Activated B cell treated with CpG ODN at 0.5 μM for 24 hours (primary cell): ENCODE results near the gene KCNC1. TPM values are rescaled to one million over a fixed set of nuclear protein-coding genes. Genes with fewer than 3 reads are reported as not detected.

Source experiments
- ATAC-seq: fragments of 200-7000 bp; cut with Tn5 transposase; one replicate; pipeline ENCODE4 v1.10.0; 2021; ENCODE audit warnings: low read depth, mild to moderate bottlenecking, moderate library complexity
- CTCF ChIA-PET: fragments of 350-600 bp; sonication (Branson Sonifier 250); formaldehyde crosslinking; loops from one replicate; lab custom pipeline; 2021; ENCODE audit warnings: antibody characterized with exemption; lab: Charles Lee
- POLR2A ChIA-PET: fragments of 350-600 bp; sonication (Branson Sonifier 250); formaldehyde crosslinking; loops from one replicate; lab custom pipeline; 2021; ENCODE audit warnings: antibody characterized with exemption; lab: Charles Lee
- DNase-seq: peaks from one replicate; pipeline ENCODE4 v3.0.0; 2022
- H3K27ac Mint-ChIP-seq: one replicate; pipeline ENCODE4 v1.8.0; 2020; ENCODE audit warnings: mixed read lengths
- H3K27me3 Mint-ChIP-seq: one replicate; pipeline ENCODE4 v1.8.0; 2021; ENCODE audit warnings: mixed read lengths
- H3K36me3 Mint-ChIP-seq: one replicate; pipeline ENCODE4 v1.8.0; 2021; ENCODE audit warnings: low read depth, mixed read lengths
- H3K4me1 Mint-ChIP-seq: one replicate; pipeline ENCODE4 v1.8.0; 2021; ENCODE audit warnings: mixed read lengths
- H3K4me3 Mint-ChIP-seq: one replicate; pipeline ENCODE4 v1.8.0; 2020; ENCODE audit warnings: mild to moderate bottlenecking, mixed read lengths
- H3K9me3 Mint-ChIP-seq: one replicate; pipeline ENCODE4 v1.8.0; 2020; ENCODE audit warnings: mixed read lengths
- CTCF ChIP-seq: fragments of 200-600 bp; IDR thresholded peaks from one replicate; pipeline ENCODE4 v1.8.0; 2022; ENCODE audit warnings: antibody characterized with exemption, mild to moderate bottlenecking
- intact Hi-C: fragments of 100-400 bp; cut with micrococcal nuclease; formaldehyde crosslinking; loops from one replicate; pipeline ENCODE4 v1.15.1; 2024
- total RNA-seq: library from RNA; stranded (reverse); gene quantifications from 2 replicates; pipeline ENCODE4 v1.2.3, GENCODE V29; 2022

The KCNC1 gene
- total RNA-seq, 1 donor from 2014 or later = not detected

- POLR2A ChIA-PET = no interaction called here
- no peak overlapping the region for H3K27ac Mint-ChIP-seq
- peaks cover 30% of the 10 kb centered on the region for H3K27me3 Mint-ChIP-seq
- intact Hi-C loops = no loop called here
- no peak for DNase-seq
- no peak for ATAC-seq
- CTCF ChIA-PET = no interaction called here
- H3K36me3 Mint-ChIP-seq = no peaks in the 10 kb centered on the region
- H3K9me3 Mint-ChIP-seq = no peaks in the 10 kb centered on the region
- no peaks in the 10 kb centered on the region for H3K4me1 Mint-ChIP-seq
- TF ChIP-seq CTCF = no peak
- no peak overlapping the region for H3K4me3 Mint-ChIP-seq
Observed at GRCh38 chr11:17692931-17693330, 41.6 kb upstream of the KCNC1 start.

- Mint-ChIP-seq H3K27ac (no peak overlapping the region), H3K36me3 (no peaks in the 10 kb centered on the region), H3K9me3 (no peaks in the 10 kb centered on the region), H3K4me3 (no peak overlapping the region), H3K4me1 (no peaks in the 10 kb centered on the region), H3K27me3 (peaks cover 34% of the 10 kb centered on the region)
- DNase-seq (no peak), ATAC-seq (no peak)
- ChIA-PET POLR2A (no interaction called here), CTCF (no interaction called here)
- TF ChIP-seq CTCF = no peak
- intact Hi-C loops = no loop called here
Observed at GRCh38 chr11:17693531-17693930, 41.0 kb upstream of the KCNC1 start.

- no peak for TF ChIP-seq CTCF
- Mint-ChIP-seq H3K27me3 (peaks cover 34% of the 10 kb centered on the region), H3K36me3 (no peaks in the 10 kb centered on the region), H3K27ac (no peak overlapping the region), H3K4me1 (no peaks in the 10 kb centered on the region), H3K4me3 (no peak overlapping the region), H3K9me3 (no peaks in the 10 kb centered on the region)
- ChIA-PET CTCF (no interaction called here), POLR2A (no interaction called here)
- ATAC-seq = no peak
- intact Hi-C loops = no loop called here
- DNase-seq = no peak
Observed at GRCh38 chr11:17694494-17695110, 40.0 kb upstream of the KCNC1 start.

GRCh38 chr11:17695454-17696441 is 38.8 kb upstream of the KCNC1 start:
- TF ChIP-seq CTCF = no peak
- intact Hi-C loops = no loop called here
- no peak for DNase-seq
- Mint-ChIP-seq H3K36me3 (no peaks in the 10 kb centered on the region), H3K27me3 (peaks cover 34% of the 10 kb centered on the region), H3K9me3 (no peaks in the 10 kb centered on the region), H3K27ac (no peak overlapping the region), H3K4me3 (no peak overlapping the region), H3K4me1 (no peaks in the 10 kb centered on the region)
- ChIA-PET CTCF (no interaction called here), POLR2A (no interaction called here)
- ATAC-seq = no peak

GRCh38 chr11:17696741-17697140 is 37.8 kb upstream of the KCNC1 start:
- H3K4me3 Mint-ChIP-seq = no peak overlapping the region
- TF ChIP-seq CTCF = no peak
- H3K36me3 Mint-ChIP-seq = no peaks in the 10 kb centered on the region
- no peaks in the 10 kb centered on the region for H3K4me1 Mint-ChIP-seq
- intact Hi-C loops = no loop called here
- no peaks in the 10 kb centered on the region for H3K9me3 Mint-ChIP-seq
- POLR2A ChIA-PET = no interaction called here
- H3K27ac Mint-ChIP-seq = no peak overlapping the region
- ATAC-seq = no peak
- H3K27me3 Mint-ChIP-seq = peaks cover 34% of the 10 kb centered on the region
- DNase-seq = no peak
- CTCF ChIA-PET = no interaction called here
